NCI-H446 treated with DMSO at 0.1 percent for 48 hours (cell line): ENCODE data around the gene SELENBP1.

Source experiments
- DNase-seq: peaks from one replicate; lab custom pipeline; 2025; lab: John Stamatoyannopoulos, UW

Gene SELENBP1

GRCh38 chr1:151343587-151343986, 28.9 kb downstream of the SELENBP1 start:
- DNase-seq, result no peak

- no peak for DNase-seq
Measured at GRCh38 chr1:151342569-151342968, 29.9 kb downstream of the SELENBP1 start.

GRCh38 chr1:151342021-151342420, 30.5 kb downstream of the SELENBP1 start:
- no peak for DNase-seq

- DNase-seq, result peak; percentile 68
Measured at GRCh38 chr1:151340870-151341754, 31.4 kb downstream of the SELENBP1 start.

- no peak for DNase-seq
Measured at GRCh38 chr1:151336556-151336955, 35.9 kb downstream of the SELENBP1 start.

GRCh38 chr1:151334822-151335221, 37.7 kb downstream of the SELENBP1 start:
- DNase-seq, result no peak

GRCh38 chr1:151327903-151328674, 44.4 kb downstream of the SELENBP1 start:
- DNase-seq, result no peak

- DNase-seq, result peak; percentile 96
Measured at GRCh38 chr1:151327223-151327902, 45.1 kb downstream of the SELENBP1 start, which contains the start of gene PI4KB. Gene PI4KB (minus strand): TSS chr1:151327416. CDS start chr1:151316481, 10,935 bp downstream.

- DNase-seq, result no peak
Measured at GRCh38 chr1:151326619-151327222, 45.8 kb downstream of the SELENBP1 start.

GRCh38 chr1:151325646-151326429, 46.7 kb downstream of the SELENBP1 start:
- no peak for DNase-seq

GRCh38 chr1:151325231-151325630, 47.3 kb downstream of the SELENBP1 start:
- DNase-seq, result no peak

- no peak for DNase-seq
Measured at GRCh38 chr1:151324390-151324930, 48.0 kb downstream of the SELENBP1 start.

- DNase-seq, result no peak
Measured at GRCh38 chr1:151318975-151319374, 53.5 kb downstream of the SELENBP1 start.

GRCh38 chr1:151315565-151316235, 56.8 kb downstream of the SELENBP1 start:
- DNase-seq, result no peak
